Karpas-422 (cell line): ENCODE results near the gene MYO5A. TPM values are rescaled to one million over a fixed set of nuclear protein-coding genes. Genes with fewer than 3 reads are reported as not detected.

Source experiments
- DNase-seq: peaks from one replicate; pipeline ENCODE4 v3.0.0-alpha.2; 2015
- H2AFZ ChIP-seq: fragments of 200-600 bp; sonication (generic); 2 replicates; pipeline ENCODE4 v1.6.1; 2014; ENCODE audit warnings: antibody characterized with exemption, low read length, mixed read lengths
- H3K27ac ChIP-seq: fragments of 200-600 bp; sonication (generic); 2 replicates; pipeline ENCODE4 v1.5.1; 2014; ENCODE audit warnings: mild to moderate bottlenecking, low read length, moderate library complexity
- H3K27me3 ChIP-seq: fragments of 200-600 bp; sonication (generic); 2 replicates; pipeline ENCODE4 v1.6.1; 2014; ENCODE audit warnings: low read length, mixed read lengths
- H3K36me3 ChIP-seq: fragments of 200-600 bp; sonication (generic); 2 replicates; pipeline ENCODE4 v1.6.1; 2014; ENCODE audit warnings: low read length, mixed read lengths; ENCODE audit not compliant: insufficient read depth
- H3K4me1 ChIP-seq: fragments of 200-600 bp; sonication (generic); 2 replicates; pipeline ENCODE4 v1.6.1; 2014; ENCODE audit warnings: mild to moderate bottlenecking, low read length, mixed read lengths
- H3K4me2 ChIP-seq: fragments of 200-600 bp; sonication (generic); 2 replicates; pipeline ENCODE4 v1.6.1; 2014; ENCODE audit warnings: low read length, low read depth, mild to moderate bottlenecking; ENCODE audit not compliant: poor library complexity, severe bottlenecking
- H3K4me3 ChIP-seq: fragments of 200-600 bp; sonication (generic); 2 replicates; pipeline ENCODE4 v1.5.1; 2014; ENCODE audit warnings: mild to moderate bottlenecking, antibody characterized with exemption, low read length, mixed read lengths
- H3K79me2 ChIP-seq: fragments of 200-600 bp; sonication (generic); 2 replicates; pipeline ENCODE4 v1.6.1; 2014; ENCODE audit warnings: mild to moderate bottlenecking, low read length, mixed read lengths
- H3K9ac ChIP-seq: fragments of 200-600 bp; sonication (generic); 2 replicates; pipeline ENCODE4 v1.6.0; 2014; ENCODE audit warnings: low read length
- H3K9me2 ChIP-seq: fragments of 200-600 bp; sonication (generic), shearing (Covaris generic); replicated peaks from 2 replicates; pipeline ENCODE4 v1.6.0; 2014; ENCODE audit warnings: mild to moderate bottlenecking, low read length, moderate library complexity; ENCODE audit not compliant: insufficient read depth
- H3K9me3 ChIP-seq: fragments of 300-700, 200-600 bp; sonication (generic); 2 replicates; pipeline ENCODE4 v1.6.1; 2014; ENCODE audit warnings: low read length, mixed read lengths
- H4K20me1 ChIP-seq: fragments of 200-600 bp; sonication (generic); 2 replicates; pipeline ENCODE4 v1.6.1; 2014; ENCODE audit warnings: mild to moderate bottlenecking, antibody characterized with exemption, low read length, low read depth; ENCODE audit not compliant: insufficient read depth
- total RNA-seq: library from RNA; depleted of rRNA; stranded (reverse); fragments of >200 nt; shearing (Covaris generic); gene quantifications from 2 replicates; pipeline ENCODE4 v1.2.3, GENCODE V29; 2014; ENCODE audit warnings: low replicate concordance

MYO5A gene
- total RNA-seq, 1 experiment from 2014 or later, result 34.8 TPM

DNA sequence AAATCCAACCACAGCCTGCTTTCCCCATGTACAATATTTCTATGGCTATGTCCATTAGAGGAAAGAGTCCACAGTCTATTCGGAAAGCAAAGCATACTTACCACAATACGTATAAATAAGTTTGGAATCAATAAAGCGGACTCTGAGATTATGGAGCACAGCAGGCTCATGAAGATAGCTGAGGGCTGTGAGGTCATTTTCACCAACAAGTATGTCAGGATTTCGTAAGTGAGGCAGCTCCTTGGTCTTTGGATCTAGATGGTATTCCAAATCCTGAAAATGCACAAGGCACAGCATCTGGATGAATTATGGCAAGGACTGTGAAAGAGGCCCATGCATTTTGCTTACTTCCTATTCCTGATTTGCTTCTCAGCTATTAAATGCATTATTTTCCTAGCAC is 100.4 kb downstream of the MYO5A start:
- Histone ChIP-seq H3K27ac (no peak overlapping the region), H3K9ac (no peak overlapping the region), H3K36me3 (no peaks in the 10 kb centered on the region; the same call in 1 of the 2 replicates), H3K79me2 (peaks cover 33% of the 10 kb centered on the region), H3K4me2 (no peak overlapping the region), H3K9me2 (no peaks in the 10 kb centered on the region), H3K9me3 (no peaks in the 10 kb centered on the region), H4K20me1 (no peaks in the 10 kb centered on the region), H3K4me1 (peaks cover 18% of the 10 kb centered on the region), H3K27me3 (no peaks in the 10 kb centered on the region), H2AFZ (no peak overlapping the region), H3K4me3 (no peak overlapping the region)
- DNase-seq, result no peak

- Histone ChIP-seq H3K27me3 (no peaks in the 10 kb centered on the region), H3K36me3 (no peaks in the 10 kb centered on the region; the same call in 1 of the 2 replicates), H3K4me1 (peaks cover 19% of the 10 kb centered on the region), H3K4me2 (no peak overlapping the region), H3K9ac (no peak overlapping the region), H3K27ac (no peak overlapping the region), H2AFZ (no peak overlapping the region), H3K79me2 (peaks cover 33% of the 10 kb centered on the region), H4K20me1 (no peaks in the 10 kb centered on the region), H3K9me2 (no peaks in the 10 kb centered on the region), H3K9me3 (no peaks in the 10 kb centered on the region), H3K4me3 (no peak overlapping the region)
- no peak for DNase-seq
Measured at GRCh38 chr15:52427804-52428203, 100.9 kb downstream of the MYO5A start.

DNA sequence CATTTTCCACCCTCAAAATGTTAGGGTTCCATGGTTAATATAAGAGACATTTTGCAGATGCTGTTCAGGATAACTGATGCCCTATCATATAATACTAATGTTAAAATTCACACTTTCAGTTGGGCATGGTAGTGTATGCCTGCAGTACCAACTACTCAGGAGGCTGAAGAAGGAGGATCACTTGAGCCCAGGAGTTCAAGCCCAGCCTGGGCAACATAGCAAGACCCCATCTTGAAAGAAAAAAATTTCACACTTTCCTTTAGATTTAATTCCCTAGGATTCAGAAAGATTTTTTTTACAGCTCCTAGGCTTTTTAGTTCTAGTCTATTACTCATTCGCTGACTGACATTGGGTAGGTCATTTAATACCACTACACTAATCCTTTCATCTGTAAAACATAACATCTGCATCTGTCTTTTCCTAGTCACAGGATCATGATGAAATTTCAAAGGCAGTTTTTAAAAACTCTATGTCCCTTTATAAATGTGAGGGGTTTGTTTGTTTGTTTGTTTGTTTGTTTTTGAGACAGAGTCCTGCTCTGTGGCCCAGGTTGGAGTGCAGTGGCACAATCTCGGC is 103.7 kb downstream of the MYO5A start:
- Histone ChIP-seq H3K27me3 (no peaks in the 10 kb centered on the region), H3K27ac (no peak overlapping the region), H3K9me2 (no peaks in the 10 kb centered on the region)

DNA sequence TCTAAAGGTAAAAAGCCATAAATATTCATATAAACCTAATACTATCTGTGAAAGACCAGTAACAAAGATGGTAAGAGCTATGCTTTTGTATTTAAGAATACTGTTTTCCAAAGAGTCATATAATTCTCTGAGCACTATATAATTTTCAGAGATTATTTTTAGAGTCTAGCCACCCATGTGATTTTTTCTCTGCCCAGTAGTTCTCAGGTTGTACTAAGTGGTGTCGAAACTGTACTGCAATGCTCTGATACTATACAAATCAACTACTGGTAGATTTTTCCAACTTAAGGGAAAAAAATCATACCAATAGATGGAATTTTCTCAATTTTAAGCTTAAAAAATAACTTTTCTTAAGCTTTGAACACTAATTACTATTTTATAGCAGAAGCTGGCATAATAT is 104.8 kb downstream of the MYO5A start:
- Histone ChIP-seq H3K4me3 (no peak overlapping the region), H2AFZ (no peak overlapping the region), H3K9me3 (no peaks in the 10 kb centered on the region), H3K4me2 (no peak overlapping the region), H3K79me2 (peaks cover 25% of the 10 kb centered on the region), H4K20me1 (no peaks in the 10 kb centered on the region), H3K4me1 (peaks cover 45% of the 10 kb centered on the region), H3K9me2 (no peaks in the 10 kb centered on the region), H3K27ac (no peak overlapping the region), H3K36me3 (no peaks in the 10 kb centered on the region), H3K9ac (no peak overlapping the region), H3K27me3 (no peaks in the 10 kb centered on the region)
- DNase-seq, result no peak

More for the DNA sequence above, 103.7 kb downstream of the MYO5A start:
- no peak overlapping the region for H3K9ac ChIP-seq
- peaks cover 40% of the 10 kb centered on the region for H3K4me1 ChIP-seq
- H3K79me2 ChIP-seq, result peaks cover 29% of the 10 kb centered on the region
- no peak overlapping the region for H2AFZ ChIP-seq
- no peaks in the 10 kb centered on the region for H3K36me3 ChIP-seq
- H3K9me3 ChIP-seq, result no peaks in the 10 kb centered on the region
- no peak for DNase-seq
- no peaks in the 10 kb centered on the region for H4K20me1 ChIP-seq
- H3K4me3 ChIP-seq, result no peak overlapping the region
- H3K4me2 ChIP-seq, result no peak overlapping the region

DNA sequence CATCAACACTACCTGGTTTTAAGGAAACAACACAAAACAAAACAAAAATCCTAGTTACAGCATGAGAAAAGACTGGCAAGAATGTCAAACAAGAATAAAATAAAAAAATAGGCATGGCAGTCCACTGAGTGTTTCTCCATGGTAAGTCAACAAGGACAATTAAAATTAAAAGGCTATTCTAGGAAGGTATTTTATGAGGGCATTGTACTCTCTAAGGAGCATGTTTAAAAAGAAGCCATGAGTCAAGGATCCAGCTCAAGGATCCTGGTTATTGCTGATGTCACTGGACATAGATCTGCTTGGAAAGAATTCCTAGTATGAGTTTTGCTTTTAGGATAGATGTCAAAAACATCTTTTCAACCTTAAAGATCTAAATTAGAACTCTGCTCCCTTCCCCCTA is 106.7 kb downstream of the MYO5A start:
- no peak overlapping the region for H2AFZ ChIP-seq
- H3K79me2 ChIP-seq, result peaks cover 15% of the 10 kb centered on the region; the same call in 1 of the 2 replicates
- no peak for DNase-seq
- H3K4me2 ChIP-seq, result peak overlapping the region; percentile 62
- peaks cover 49% of the 10 kb centered on the region for H3K4me1 ChIP-seq
- peak overlapping the region; percentile 44; the same call in 1 of the 2 replicates for H3K9ac ChIP-seq
- no peaks in the 10 kb centered on the region for H3K9me3 ChIP-seq
- no peaks in the 10 kb centered on the region for H3K27me3 ChIP-seq
- no peaks in the 10 kb centered on the region for H3K36me3 ChIP-seq
- H3K9me2 ChIP-seq, result no peaks in the 10 kb centered on the region; the same call in 1 of the 2 replicates
- no peaks in the 10 kb centered on the region for H4K20me1 ChIP-seq
- peak overlapping the region; percentile 48; the same call in 1 of the 2 replicates for H3K4me3 ChIP-seq
- H3K27ac ChIP-seq, result peak overlapping the region; percentile 87

- Histone ChIP-seq H4K20me1 (no peaks in the 10 kb centered on the region), H3K27ac (peak overlapping the region; percentile 87), H3K79me2 (peaks cover 10% of the 10 kb centered on the region; the same call in 1 of the 2 replicates), H3K9me2 (no peaks in the 10 kb centered on the region; the same call in 1 of the 2 replicates), H2AFZ (no peak overlapping the region), H3K9ac (peak overlapping the region; percentile 44; the same call in 1 of the 2 replicates), H3K9me3 (no peaks in the 10 kb centered on the region), H3K4me3 (peak overlapping the region; percentile 48), H3K36me3 (no peaks in the 10 kb centered on the region), H3K27me3 (no peaks in the 10 kb centered on the region), H3K4me2 (peak overlapping the region; percentile 62), H3K4me1 (peaks cover 49% of the 10 kb centered on the region)
- peak; percentile 83 for DNase-seq
Measured at GRCh38 chr15:52421029-52421428, 107.7 kb downstream of the MYO5A start.

- Histone ChIP-seq H3K4me1 (peaks cover 49% of the 10 kb centered on the region), H4K20me1 (no peaks in the 10 kb centered on the region), H3K4me2 (no peak overlapping the region), H3K9me3 (no peaks in the 10 kb centered on the region), H3K9me2 (no peaks in the 10 kb centered on the region; the same call in 1 of the 2 replicates), H2AFZ (no peak overlapping the region), H3K27ac (peak overlapping the region; percentile 87; the same call in 1 of the 2 replicates), H3K4me3 (no peak overlapping the region), H3K9ac (no peak overlapping the region), H3K27me3 (no peaks in the 10 kb centered on the region), H3K79me2 (peaks cover 10% of the 10 kb centered on the region; the same call in 1 of the 2 replicates), H3K36me3 (no peaks in the 10 kb centered on the region)
- no peak for DNase-seq
Measured at GRCh38 chr15:52419494-52419893, 109.2 kb downstream of the MYO5A start.

DNA sequence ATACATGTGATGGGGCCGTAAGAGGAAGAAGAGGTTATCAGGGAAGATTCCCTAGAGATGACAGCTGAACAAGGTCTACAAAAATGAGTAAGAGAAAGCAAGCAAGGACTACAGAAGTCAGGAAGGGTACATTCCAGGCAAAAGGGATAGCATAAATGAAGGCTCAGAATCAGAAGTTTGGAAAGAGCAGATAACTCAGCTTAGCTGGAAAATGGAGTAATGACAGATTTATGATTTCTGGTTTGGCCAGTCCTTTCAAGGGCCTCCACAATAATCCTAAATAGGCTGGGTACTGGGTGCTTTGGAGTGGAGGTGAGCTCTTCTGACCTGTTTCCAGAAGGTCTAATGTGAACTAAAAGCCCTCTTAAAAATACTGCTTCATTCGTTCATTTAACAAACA is 110.7 kb downstream of the MYO5A start:
- H3K4me1 ChIP-seq, result peaks cover 49% of the 10 kb centered on the region
- peaks cover 7% of the 10 kb centered on the region; the same call in 1 of the 2 replicates for H3K79me2 ChIP-seq
- H3K27me3 ChIP-seq, result no peaks in the 10 kb centered on the region
- no peaks in the 10 kb centered on the region; the same call in 1 of the 2 replicates for H3K9me2 ChIP-seq
- DNase-seq, result no peak
- H2AFZ ChIP-seq, result no peak overlapping the region
- no peaks in the 10 kb centered on the region for H3K36me3 ChIP-seq
- H4K20me1 ChIP-seq, result no peaks in the 10 kb centered on the region
- no peak overlapping the region for H3K4me2 ChIP-seq
- H3K27ac ChIP-seq, result no peak overlapping the region
- H3K4me3 ChIP-seq, result no peak overlapping the region
- H3K9ac ChIP-seq, result no peak overlapping the region
- no peaks in the 10 kb centered on the region for H3K9me3 ChIP-seq
